Measurements from ENCODE around the gene BIN2. TPM values are rescaled to one million over a fixed set of nuclear protein-coding genes. Genes with fewer than 3 reads are reported as not detected.

The BIN2 gene
- total and polyA plus RNA-seq, 2 of the 13 experiments (the other 11 are each of a cell fraction or from before 2014, with no cell fraction given): not detected

DNA sequence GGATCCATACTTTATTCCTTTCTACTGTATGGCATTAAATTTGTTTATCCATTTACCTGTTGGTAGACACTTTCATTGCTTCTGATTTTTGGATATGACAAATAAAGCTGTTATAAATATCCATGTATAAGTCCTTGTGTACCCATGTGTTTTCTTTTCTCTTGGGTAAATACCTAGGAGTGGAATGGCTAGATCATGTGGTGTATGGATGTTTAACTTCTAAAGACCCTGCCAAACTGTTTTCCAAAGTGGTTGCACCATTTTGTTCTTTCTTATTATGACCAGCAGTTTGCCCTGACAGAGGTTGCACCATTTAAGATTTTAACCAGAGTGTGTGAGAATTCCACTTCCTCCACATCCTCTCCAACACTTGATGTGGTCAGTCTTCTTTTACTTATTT is 91.3 kb downstream of the BIN2 start (continued):
- TF ChIP-seq, protein P1, sequence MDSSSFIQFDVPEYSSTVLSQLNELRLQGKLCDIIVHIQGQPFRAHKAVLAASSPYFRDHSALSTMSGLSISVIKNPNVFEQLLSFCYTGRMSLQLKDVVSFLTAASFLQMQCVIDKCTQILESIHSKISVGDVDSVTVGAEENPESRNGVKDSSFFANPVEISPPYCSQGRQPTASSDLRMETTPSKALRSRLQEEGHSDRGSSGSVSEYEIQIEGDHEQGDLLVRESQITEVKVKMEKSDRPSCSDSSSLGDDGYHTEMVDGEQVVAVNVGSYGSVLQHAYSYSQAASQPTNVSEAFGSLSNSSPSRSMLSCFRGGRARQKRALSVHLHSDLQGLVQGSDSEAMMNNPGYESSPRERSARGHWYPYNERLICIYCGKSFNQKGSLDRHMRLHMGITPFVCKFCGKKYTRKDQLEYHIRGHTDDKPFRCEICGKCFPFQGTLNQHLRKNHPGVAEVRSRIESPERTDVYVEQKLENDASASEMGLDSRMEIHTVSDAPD (CRISPR knock-in tag; IDR thresholded peaks at IDR 0.05): no peak
- TF ChIP-seq JUND (CRISPR knock-in tag; IDR thresholded peaks at IDR 0.05) (no peak), GABPA (IDR thresholded peaks at IDR 0.05; ENCODE audit: low read depth, low read length) (no peak), GABPA (CRISPR knock-in tag; IDR thresholded peaks at IDR 0.05; ENCODE audit: low read depth) (no peak), ZFP62 (CRISPR knock-in tag; IDR thresholded peaks at IDR 0.05) (no peak), SOX6 (IDR thresholded peaks at IDR 0.05) (no peak), SOX6 (CRISPR knock-in tag; IDR thresholded peaks at IDR 0.05) (no peak), ZSCAN20 (CRISPR knock-in tag; IDR thresholded peaks at IDR 0.05; ENCODE audit: borderline replicate concordance) (no peak), ZNF547 (CRISPR knock-in tag; IDR thresholded peaks at IDR 0.05) (no peak), THYN1 (CRISPR knock-in tag; IDR thresholded peaks at IDR 0.05; ENCODE audit: borderline replicate concordance, low read depth) (no peak)
- TF ChIP-seq, protein P2, sequence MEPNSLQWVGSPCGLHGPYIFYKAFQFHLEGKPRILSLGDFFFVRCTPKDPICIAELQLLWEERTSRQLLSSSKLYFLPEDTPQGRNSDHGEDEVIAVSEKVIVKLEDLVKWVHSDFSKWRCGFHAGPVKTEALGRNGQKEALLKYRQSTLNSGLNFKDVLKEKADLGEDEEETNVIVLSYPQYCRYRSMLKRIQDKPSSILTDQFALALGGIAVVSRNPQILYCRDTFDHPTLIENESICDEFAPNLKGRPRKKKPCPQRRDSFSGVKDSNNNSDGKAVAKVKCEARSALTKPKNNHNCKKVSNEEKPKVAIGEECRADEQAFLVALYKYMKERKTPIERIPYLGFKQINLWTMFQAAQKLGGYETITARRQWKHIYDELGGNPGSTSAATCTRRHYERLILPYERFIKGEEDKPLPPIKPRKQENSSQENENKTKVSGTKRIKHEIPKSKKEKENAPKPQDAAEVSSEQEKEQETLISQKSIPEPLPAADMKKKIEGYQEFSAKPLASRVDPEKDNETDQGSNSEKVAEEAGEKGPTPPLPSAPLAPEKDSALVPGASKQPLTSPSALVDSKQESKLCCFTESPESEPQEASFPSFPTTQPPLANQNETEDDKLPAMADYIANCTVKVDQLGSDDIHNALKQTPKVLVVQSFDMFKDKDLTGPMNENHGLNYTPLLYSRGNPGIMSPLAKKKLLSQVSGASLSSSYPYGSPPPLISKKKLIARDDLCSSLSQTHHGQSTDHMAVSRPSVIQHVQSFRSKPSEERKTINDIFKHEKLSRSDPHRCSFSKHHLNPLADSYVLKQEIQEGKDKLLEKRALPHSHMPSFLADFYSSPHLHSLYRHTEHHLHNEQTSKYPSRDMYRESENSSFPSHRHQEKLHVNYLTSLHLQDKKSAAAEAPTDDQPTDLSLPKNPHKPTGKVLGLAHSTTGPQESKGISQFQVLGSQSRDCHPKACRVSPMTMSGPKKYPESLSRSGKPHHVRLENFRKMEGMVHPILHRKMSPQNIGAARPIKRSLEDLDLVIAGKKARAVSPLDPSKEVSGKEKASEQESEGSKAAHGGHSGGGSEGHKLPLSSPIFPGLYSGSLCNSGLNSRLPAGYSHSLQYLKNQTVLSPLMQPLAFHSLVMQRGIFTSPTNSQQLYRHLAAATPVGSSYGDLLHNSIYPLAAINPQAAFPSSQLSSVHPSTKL (CRISPR knock-in tag; IDR thresholded peaks at IDR 0.05): no peak

Other genes with a start within 250 kb of the BIN2 start
- gene CSRNP2, start 240.6 kb downstream of the BIN2 start, total RNA-seq (2016; rRNA removed; fragmentation: Illumina TruSeq; extraction: Trizol): 4.8 and 5.4 TPM in 2 replicates
- gene CSRNP2, start 240.6 kb downstream of the BIN2 start, polyA plus RNA-seq (2011; rRNA removed): 7.3 and 7.5 TPM in 2 replicates
- gene TFCP2, start 151.0 kb downstream of the BIN2 start, total RNA-seq (2016; rRNA removed; fragmentation: Illumina TruSeq; extraction: Trizol): 10.0 and 17.4 TPM in 2 replicates
- 5.7 and 7.6 TPM in 2 replicates for gene TFCP2, start 151.0 kb downstream of the BIN2 start, polyA plus RNA-seq (2011; rRNA removed)
- 0.41 and 0.51 TPM in 2 replicates for gene POU6F1, start 106.1 kb downstream of the BIN2 start, total RNA-seq (2016; rRNA removed; fragmentation: Illumina TruSeq; extraction: Trizol)
- gene POU6F1, start 106.1 kb downstream of the BIN2 start, polyA plus RNA-seq (2011; rRNA removed): 0.48 and 1.4 TPM in 2 replicates
- 64.5 and 84.2 TPM in 2 replicates for gene DAZAP2, start 85.3 kb downstream of the BIN2 start, total RNA-seq (2016; rRNA removed; fragmentation: Illumina TruSeq; extraction: Trizol)
- 222 and 258 TPM in 2 replicates for gene DAZAP2, start 85.3 kb downstream of the BIN2 start, polyA plus RNA-seq (2011; rRNA removed)
- 9.2 and 9.4 TPM in 2 replicates for gene SMAGP, start 53.8 kb downstream of the BIN2 start, total RNA-seq (2016; rRNA removed; fragmentation: Illumina TruSeq; extraction: Trizol)
- gene SMAGP, start 53.8 kb downstream of the BIN2 start, polyA plus RNA-seq (2011; rRNA removed): 9.0 and 9.2 TPM in 2 replicates
- gene CELA1, start 22.5 kb upstream of the BIN2 start, total RNA-seq (2016; rRNA removed; fragmentation: Illumina TruSeq; extraction: Trizol): not detected in 2 replicates
- gene CELA1, start 22.5 kb upstream of the BIN2 start, polyA plus RNA-seq (2011; rRNA removed): not detected in 2 replicates
- gene GALNT6, start 67.2 kb upstream of the BIN2 start, total RNA-seq (2016; rRNA removed; fragmentation: Illumina TruSeq; extraction: Trizol): 0.87 and 1.1 TPM in 2 replicates
- gene GALNT6, start 67.2 kb upstream of the BIN2 start, polyA plus RNA-seq (2011; rRNA removed): 0.78 and 1.0 TPM in 2 replicates
- gene SLC4A8, start 100.7 kb upstream of the BIN2 start, total RNA-seq (2016; rRNA removed; fragmentation: Illumina TruSeq; extraction: Trizol): 0.07 TPM in 1 of 2 replicates, not detected in the other
- under 0.01 and 0.01 TPM in 2 replicates for gene SLC4A8, start 100.7 kb upstream of the BIN2 start, polyA plus RNA-seq (2011; rRNA removed)

Data from HepG2 (cell line).